Measurements from ENCODE around the gene SPCS2. TPM values are rescaled to one million over a fixed set of nuclear protein-coding genes. Genes with fewer than 3 reads are reported as not detected.

Gene SPCS2
- total and polyA plus RNA-seq, 2 donors, result 29.3 to 187 TPM

DNA sequence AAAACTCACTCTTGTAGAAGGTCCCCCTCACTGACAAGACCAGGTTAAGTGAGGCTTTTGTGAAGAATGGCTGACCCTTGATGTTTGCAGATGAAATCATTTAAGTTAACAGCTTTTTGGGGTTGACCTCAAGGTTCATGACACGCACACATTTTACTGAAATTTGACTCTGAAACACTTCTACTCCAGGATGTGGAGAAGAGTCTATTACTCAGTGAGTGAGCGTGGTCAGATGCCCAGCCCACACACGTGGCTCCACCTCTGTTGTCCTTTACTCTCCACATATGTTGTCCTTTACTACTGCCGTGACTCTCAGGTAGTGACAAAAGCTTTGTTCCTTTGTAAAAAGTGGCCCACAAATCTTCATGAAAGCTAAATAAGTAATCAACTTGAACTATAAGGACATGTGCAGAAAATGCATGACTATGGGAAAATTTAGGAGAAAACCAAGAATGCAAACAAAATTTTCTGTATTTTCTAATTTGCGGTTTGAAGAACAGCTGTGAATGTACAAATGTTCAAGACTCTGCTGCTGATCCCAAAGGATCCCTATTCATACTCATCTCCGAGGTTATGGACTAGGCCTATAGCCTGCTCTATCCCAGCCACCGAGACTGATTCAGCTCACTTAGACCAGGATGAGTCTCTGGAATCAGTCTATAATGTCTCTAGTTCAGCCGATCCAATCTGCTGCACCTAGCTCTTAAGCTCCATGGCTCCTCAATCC lies 22.6 kb upstream of the SPCS2 start:
- H3K27me3 ChIP-seq (ENCODE audit: control insufficient read depth in 2 of 2, insufficient read depth in 1 of 2, low read length in 1 of 2), result no peaks in the 10 kb centered on the region
- H3K36me3 ChIP-seq (ENCODE audit: control insufficient read depth in 2 of 2, insufficient read depth in 2 of 2, low read length in 1 of 2), result peaks cover 0 to 4% of the 10 kb centered on the region in 2 donors

DNA sequence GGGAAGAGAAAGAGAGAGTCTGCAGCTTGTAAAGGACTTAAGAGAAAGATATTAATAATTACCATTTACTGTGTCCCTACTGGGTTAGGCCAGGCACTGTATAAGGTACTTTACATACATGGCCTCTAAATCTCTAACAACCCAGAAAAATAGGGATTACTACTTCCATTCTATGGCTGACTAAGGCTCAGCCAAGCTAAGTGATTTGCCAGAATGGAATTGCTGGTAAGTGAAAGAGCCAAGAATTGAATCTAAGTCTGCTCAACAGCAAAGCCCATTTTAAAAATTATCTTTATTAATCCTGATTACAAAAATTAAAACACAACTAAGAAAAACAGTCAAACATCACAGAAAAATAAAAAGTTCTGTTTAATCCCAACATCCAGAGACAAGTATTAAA lies 21.6 kb upstream of the SPCS2 start:
- Histone ChIP-seq H3K36me3 (ENCODE audit: control insufficient read depth in 2 of 2, insufficient read depth in 2 of 2, low read length in 1 of 2) (peaks cover 0 to 6% of the 10 kb centered on the region in 2 donors), H3K4me3 (ENCODE audit: low read length in 2 of 2) (no peak overlapping the region), H3K4me1 (ENCODE audit: control insufficient read depth in 2 of 2, insufficient read depth in 2 of 2, low read length in 2 of 2) (no peaks in the 10 kb centered on the region), H3K27ac (ENCODE audit: low read depth in 1 of 2, low read length in 1 of 2) (no peak overlapping the region), H3K27me3 (ENCODE audit: control insufficient read depth in 2 of 2, insufficient read depth in 1 of 2, low read length in 1 of 2) (no peaks in the 10 kb centered on the region), H3K9me3 (ENCODE audit: control insufficient read depth in 2 of 2, insufficient read depth in 1 of 2, low read length in 1 of 2) (no peaks in the 10 kb centered on the region)
- no peak for DNase-seq (ENCODE audit: low read depth in 6 of 9, low spot score in 9 of 9)

More for the DNA sequence above, 22.6 kb upstream of the SPCS2 start:
- H3K27ac ChIP-seq (ENCODE audit: low read depth in 1 of 2, low read length in 1 of 2), result no peak overlapping the region
- 97% methylated on average over 8 of the region's 8 CpGs for WGBS
- no peak overlapping the region for H3K4me3 ChIP-seq (ENCODE audit: low read length in 2 of 2)
- no peak for DNase-seq (ENCODE audit: low read depth in 6 of 9, low spot score in 9 of 9)
- no peaks in the 10 kb centered on the region for H3K9me3 ChIP-seq (ENCODE audit: control insufficient read depth in 2 of 2, insufficient read depth in 1 of 2, low read length in 1 of 2)
- no peaks in the 10 kb centered on the region for H3K4me1 ChIP-seq (ENCODE audit: control insufficient read depth in 2 of 2, insufficient read depth in 2 of 2, low read length in 2 of 2)

- no peaks in the 10 kb centered on the region for H3K27me3 ChIP-seq (ENCODE audit: control insufficient read depth in 2 of 2, insufficient read depth in 1 of 2, low read length in 1 of 2)
- no peak overlapping the region for H3K4me3 ChIP-seq (ENCODE audit: low read length in 2 of 2)
- no peaks in the 10 kb centered on the region for H3K4me1 ChIP-seq (ENCODE audit: control insufficient read depth in 2 of 2, insufficient read depth in 2 of 2, low read length in 2 of 2)
- no peaks in the 10 kb centered on the region for H3K9me3 ChIP-seq (ENCODE audit: control insufficient read depth in 2 of 2, insufficient read depth in 1 of 2, low read length in 1 of 2)
- H3K27ac ChIP-seq (ENCODE audit: low read depth in 1 of 2, low read length in 1 of 2), result no peak overlapping the region
- peaks cover 6 to 10% of the 10 kb centered on the region in 2 donors for H3K36me3 ChIP-seq (ENCODE audit: control insufficient read depth in 2 of 2, insufficient read depth in 2 of 2, low read length in 1 of 2)
- WGBS, result 73% methylated on average over 8 of the region's 8 CpGs
- DNase-seq (ENCODE audit: low read depth in 6 of 9, low spot score in 9 of 9), result peak; percentile 48 to 93 (median 81)
These were observed 19.4 kb upstream of the SPCS2 start for GRCh38 chr11:74929431-74930363.

GRCh38 chr11:74932169-74932568 lies 16.9 kb upstream of the SPCS2 start:
- H3K27ac ChIP-seq (ENCODE audit: low read depth in 1 of 2, low read length in 1 of 2), result no peak overlapping the region
- H3K27me3 ChIP-seq (ENCODE audit: control insufficient read depth in 2 of 2, insufficient read depth in 1 of 2, low read length in 1 of 2), result no peaks in the 10 kb centered on the region
- WGBS, result 87% methylated on average over 5 of the region's 5 CpGs
- H3K4me1 ChIP-seq (ENCODE audit: control insufficient read depth in 2 of 2, insufficient read depth in 2 of 2, low read length in 2 of 2), result no peaks in the 10 kb centered on the region
- H3K4me3 ChIP-seq (ENCODE audit: low read length in 2 of 2), result no peak overlapping the region
- DNase-seq (ENCODE audit: low read depth in 6 of 9, low spot score in 9 of 9), result no peak
- H3K9me3 ChIP-seq (ENCODE audit: control insufficient read depth in 2 of 2, insufficient read depth in 1 of 2, low read length in 1 of 2), result no peaks in the 10 kb centered on the region
- H3K36me3 ChIP-seq (ENCODE audit: control insufficient read depth in 2 of 2, insufficient read depth in 2 of 2, low read length in 1 of 2), result peaks cover 15 to 30% of the 10 kb centered on the region in 2 donors

- WGBS, result 95% methylated on average over 2 of the region's 2 CpGs
- Histone ChIP-seq H3K4me3 (ENCODE audit: low read length in 2 of 2) (no peak overlapping the region), H3K36me3 (ENCODE audit: control insufficient read depth in 2 of 2, insufficient read depth in 2 of 2, low read length in 1 of 2) (peaks cover 15 to 30% of the 10 kb centered on the region in 2 donors), H3K27me3 (ENCODE audit: control insufficient read depth in 2 of 2, insufficient read depth in 1 of 2, low read length in 1 of 2) (no peaks in the 10 kb centered on the region), H3K9me3 (ENCODE audit: control insufficient read depth in 2 of 2, insufficient read depth in 1 of 2, low read length in 1 of 2) (no peaks in the 10 kb centered on the region), H3K4me1 (ENCODE audit: control insufficient read depth in 2 of 2, insufficient read depth in 2 of 2, low read length in 2 of 2) (no peaks in the 10 kb centered on the region), H3K27ac (ENCODE audit: low read depth in 1 of 2, low read length in 1 of 2) (no peak overlapping the region)
- DNase-seq (ENCODE audit: low read depth in 6 of 9, low spot score in 9 of 9), result no peak
These were observed 16.3 kb upstream of the SPCS2 start for GRCh38 chr11:74932797-74933196.

DNA sequence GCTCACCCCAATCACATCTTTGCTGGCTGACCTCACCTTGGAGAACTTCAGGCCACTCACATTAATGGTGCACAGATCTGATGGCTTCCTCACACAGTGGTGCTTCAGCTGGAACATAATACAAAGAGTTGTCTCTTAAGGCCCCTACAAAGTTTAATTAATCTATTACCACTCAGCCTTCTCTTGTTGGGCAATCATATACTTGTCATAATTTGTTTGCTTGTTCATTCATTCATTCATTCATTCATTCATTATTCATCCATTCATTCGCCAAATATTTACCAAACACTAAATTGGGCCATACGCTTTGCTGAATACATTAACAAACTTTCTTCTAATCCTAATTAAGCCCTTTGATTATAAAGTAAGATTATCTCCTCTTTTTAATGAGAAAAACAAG lies 15.3 kb upstream of the SPCS2 start:
- no peaks in the 10 kb centered on the region for H3K4me1 ChIP-seq (ENCODE audit: control insufficient read depth in 2 of 2, insufficient read depth in 2 of 2, low read length in 2 of 2)
- H3K27me3 ChIP-seq (ENCODE audit: control insufficient read depth in 2 of 2, insufficient read depth in 1 of 2, low read length in 1 of 2), result no peaks in the 10 kb centered on the region
- H3K36me3 ChIP-seq (ENCODE audit: control insufficient read depth in 2 of 2, insufficient read depth in 2 of 2, low read length in 1 of 2), result peaks cover 15 to 30% of the 10 kb centered on the region in 2 donors
- H3K27ac ChIP-seq (ENCODE audit: low read depth in 1 of 2, low read length in 1 of 2), result no peak overlapping the region
- WGBS, result 98% methylated on average over 2 of the region's 2 CpGs
- no peak overlapping the region for H3K4me3 ChIP-seq (ENCODE audit: low read length in 2 of 2)
- DNase-seq (ENCODE audit: low read depth in 6 of 9, low spot score in 9 of 9), result no peak
- H3K9me3 ChIP-seq (ENCODE audit: control insufficient read depth in 2 of 2, insufficient read depth in 1 of 2, low read length in 1 of 2), result no peaks in the 10 kb centered on the region

GRCh38 chr11:74935285-74935684 lies 13.8 kb upstream of the SPCS2 start:
- Histone ChIP-seq H3K4me1 (ENCODE audit: control insufficient read depth in 2 of 2, insufficient read depth in 2 of 2, low read length in 2 of 2) (no peaks in the 10 kb centered on the region), H3K36me3 (ENCODE audit: control insufficient read depth in 2 of 2, insufficient read depth in 2 of 2, low read length in 1 of 2) (peaks cover 15 to 32% of the 10 kb centered on the region in 2 donors), H3K4me3 (ENCODE audit: low read length in 2 of 2) (no peak overlapping the region), H3K9me3 (ENCODE audit: control insufficient read depth in 2 of 2, insufficient read depth in 1 of 2, low read length in 1 of 2) (no peaks in the 10 kb centered on the region), H3K27me3 (ENCODE audit: control insufficient read depth in 2 of 2, insufficient read depth in 1 of 2, low read length in 1 of 2) (no peaks in the 10 kb centered on the region), H3K27ac (ENCODE audit: low read depth in 1 of 2, low read length in 1 of 2) (no peak overlapping the region)
- no peak for DNase-seq (ENCODE audit: low read depth in 6 of 9, low spot score in 9 of 9)
- 92% methylated on average over 2 of the region's 2 CpGs for WGBS

GRCh38 chr11:74936087-74936486 lies 13.0 kb upstream of the SPCS2 start:
- H3K27ac ChIP-seq (ENCODE audit: low read depth in 1 of 2, low read length in 1 of 2), result no peak overlapping the region
- H3K36me3 ChIP-seq (ENCODE audit: control insufficient read depth in 2 of 2, insufficient read depth in 2 of 2, low read length in 1 of 2), result peaks cover 15 to 38% of the 10 kb centered on the region in 2 donors
- H3K4me1 ChIP-seq (ENCODE audit: control insufficient read depth in 2 of 2, insufficient read depth in 2 of 2, low read length in 2 of 2), result no peaks in the 10 kb centered on the region
- no peak for DNase-seq (ENCODE audit: low read depth in 6 of 9, low spot score in 9 of 9)
- 93% methylated on average over 2 of the region's 2 CpGs for WGBS
- H3K27me3 ChIP-seq (ENCODE audit: control insufficient read depth in 2 of 2, insufficient read depth in 1 of 2, low read length in 1 of 2), result no peaks in the 10 kb centered on the region
- H3K9me3 ChIP-seq (ENCODE audit: control insufficient read depth in 2 of 2, insufficient read depth in 1 of 2, low read length in 1 of 2), result no peaks in the 10 kb centered on the region
- H3K4me3 ChIP-seq (ENCODE audit: low read length in 2 of 2), result no peak overlapping the region

DNA sequence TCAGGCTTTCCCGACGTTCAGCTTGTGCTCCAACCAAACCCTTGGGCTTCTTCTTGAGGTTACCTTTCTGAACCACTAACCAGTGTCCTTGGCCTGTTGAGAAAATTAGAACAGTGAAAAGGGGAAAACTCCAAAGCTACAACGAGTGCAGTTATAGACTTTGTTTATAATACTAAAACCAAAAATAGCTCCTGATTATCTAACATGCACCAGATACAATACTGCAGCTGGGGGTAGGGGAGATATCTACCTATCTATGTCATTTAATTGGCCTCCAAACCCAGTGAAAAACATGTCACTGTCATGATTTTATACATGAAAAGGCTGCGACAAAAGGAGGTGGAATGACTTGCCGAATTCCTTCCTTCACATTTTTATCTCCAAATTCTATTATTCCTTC lies 12.1 kb upstream of the SPCS2 start:
- Histone ChIP-seq H3K9me3 (ENCODE audit: control insufficient read depth in 2 of 2, insufficient read depth in 1 of 2, low read length in 1 of 2) (no peaks in the 10 kb centered on the region), H3K36me3 (ENCODE audit: control insufficient read depth in 2 of 2, insufficient read depth in 2 of 2, low read length in 1 of 2) (peaks cover 15 to 38% of the 10 kb centered on the region in 2 donors), H3K27ac (ENCODE audit: low read depth in 1 of 2, low read length in 1 of 2) (no peak overlapping the region), H3K4me1 (ENCODE audit: control insufficient read depth in 2 of 2, insufficient read depth in 2 of 2, low read length in 2 of 2) (no peaks in the 10 kb centered on the region), H3K27me3 (ENCODE audit: control insufficient read depth in 2 of 2, insufficient read depth in 1 of 2, low read length in 1 of 2) (no peaks in the 10 kb centered on the region), H3K4me3 (ENCODE audit: low read length in 2 of 2) (no peak overlapping the region)
- 98% methylated on average over 5 of the region's 5 CpGs for WGBS
- no peak for DNase-seq (ENCODE audit: low read depth in 6 of 9, low spot score in 9 of 9)
